Lower leg skin (tissue), 4 donors: ENCODE data around the gene SRP9. TPM values are rescaled to one million over a fixed set of nuclear protein-coding genes. Genes with fewer than 3 reads are reported as not detected.
A peak's percentile ranks its signal among the peaks of the same experiment; 100 is the strongest.

Experiments used
- DNase-seq, 2 donors: peaks; one replicate each; pipeline ENCODE4 v3.0.0-alpha.2; 2019; ENCODE audit warnings: low spot score in 2 of 2
- H3K4me3 ChIP-seq: fragments of 200-600 bp; sonication (generic); 2 replicates; pipeline ENCODE4 v1.5.1; 2017; ENCODE audit warnings: mild to moderate bottlenecking, low read depth; ENCODE audit not compliant: poor library complexity, severe bottlenecking
- CTCF ChIP-seq, 3 donors: fragments of 450-650 bp; IDR thresholded peaks; one replicate each; pipeline ENCODE4 v1.5.1; 2016; ENCODE audit warnings: antibody characterized with exemption in 3 of 3, mild to moderate bottlenecking in 3 of 3, moderate library complexity in 2 of 3
- POLR2A ChIP-seq, 2 donors: fragments of 450-650 bp; IDR thresholded peaks; one replicate each; pipeline ENCODE4 v1.6.1; 2016 to 2017; ENCODE audit warnings: antibody characterized with exemption in 2 of 2, mild to moderate bottlenecking in 1 of 2, moderate library complexity in 1 of 2
- WGBS, 2 donors: methylation state at CpG; one replicate each; pipeline ENCODE4 v1.1.5; 2018; 5-methylcytosine and 5-hydroxymethylcytosine counted together
- intact Hi-C: fragments of 100-400 bp; cut with DNase I; formaldehyde crosslinking; loops from one replicate; pipeline ENCODE4 v1.15.0; 2023; ENCODE audit warnings: low total_unique reads
- total RNA-seq, 4 donors: library from RNA; depleted of rRNA; stranded (reverse); fragments of >200 nt; gene quantifications; one replicate each; pipeline ENCODE4 v1.1.0, GENCODE V29; 2016

SRP9 gene
- total RNA-seq, 4 donors from 2014 or later, result 117 to 191 (median 154) TPM

GRCh38 chr1:225766967-225767633 is 10.5 kb upstream of the SRP9 start:
- intact Hi-C loops, result loop anchor here (10.0 kb wide), 1 partner anchor 292 kb away; no protein-coding TSS in a partner anchor
- 17 to 28% methylated on average over 8 of the region's 8 CpGs for WGBS, 2 donors
- peak; percentile 26 to 83 for DNase-seq
- no peak overlapping the region for H3K4me3 ChIP-seq
- TF ChIP-seq POLR2A (IDR thresholded peaks at IDR 0.05), result no peak
- TF ChIP-seq CTCF (IDR thresholded peaks at IDR 0.05), result no peak

DNA sequence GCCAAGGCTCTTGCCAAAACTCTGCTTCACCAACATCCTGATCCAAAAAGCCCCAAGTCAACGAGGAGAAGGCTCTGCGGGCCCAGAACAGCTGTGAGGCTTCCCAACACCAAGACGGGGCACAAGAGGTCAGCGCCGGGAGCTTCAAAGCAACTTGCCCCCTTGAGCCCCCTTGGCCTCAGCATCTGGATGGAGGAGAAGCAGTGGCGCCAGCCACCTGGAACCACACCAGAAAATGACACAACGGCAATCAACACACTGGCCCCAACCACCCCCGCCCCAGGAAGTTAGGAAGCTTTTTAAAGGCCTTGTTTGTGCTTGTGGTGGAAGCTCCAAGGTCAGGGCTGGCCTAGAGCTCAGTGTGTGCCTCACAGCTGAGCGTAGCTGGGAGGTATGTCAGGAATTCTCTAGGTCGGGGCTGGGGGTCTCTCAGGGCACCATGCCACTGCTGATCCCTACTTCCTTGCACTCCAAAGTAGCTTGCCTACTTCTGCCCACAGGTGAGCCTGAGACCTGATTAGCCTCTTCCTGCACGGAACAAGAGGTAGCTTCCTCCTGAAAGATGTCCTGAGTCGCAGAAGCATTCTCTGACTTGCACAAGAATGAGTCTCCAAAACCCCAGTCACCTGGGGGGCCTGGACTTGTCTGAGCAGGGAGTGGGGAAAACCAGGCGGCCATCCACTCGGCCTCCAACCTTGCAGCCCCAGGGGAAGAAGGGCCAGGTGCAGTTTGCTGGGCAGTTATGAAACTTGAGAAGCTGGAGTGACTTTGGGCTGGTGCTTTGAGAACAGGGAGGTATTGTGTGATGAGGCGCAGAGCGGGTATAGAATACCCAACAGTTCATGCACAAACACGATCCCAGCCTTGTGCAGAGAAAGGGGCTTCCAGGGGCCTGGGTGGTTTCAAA is 9.7 kb upstream of the SRP9 start:
- no peak overlapping the region for H3K4me3 ChIP-seq
- intact Hi-C loops, result loop anchor here (10.0 kb wide), 1 partner anchor 293 kb away; no protein-coding TSS in a partner anchor
- TF ChIP-seq CTCF (IDR thresholded peaks at IDR 0.05), result no peak
- no peak for TF ChIP-seq POLR2A (IDR thresholded peaks at IDR 0.05)
- 36 to 37% methylated on average over 15 to 17 of the region's 17 CpGs for WGBS, 2 donors
- DNase-seq, result peak; percentile 53 to 90

- no peak overlapping the region for H3K4me3 ChIP-seq
- no peak for TF ChIP-seq CTCF (IDR thresholded peaks at IDR 0.05)
- 72 to 85% methylated on average over 9 of the region's 9 CpGs for WGBS, 2 donors
- intact Hi-C loops, result loop anchor here (10.0 kb wide), 1 partner anchor 294 kb away; no protein-coding TSS in a partner anchor
- DNase-seq, result peak; percentile 13 to 79
Measured at GRCh38 chr1:225768662-225769426, 8.8 kb upstream of the SRP9 start.

GRCh38 chr1:225769687-225770086 is 7.9 kb upstream of the SRP9 start:
- 77 to 80% methylated on average over 5 of the region's 5 CpGs for WGBS, 2 donors
- TF ChIP-seq CTCF (IDR thresholded peaks at IDR 0.05), result no peak
- no peak for TF ChIP-seq POLR2A (IDR thresholded peaks at IDR 0.05)
- H3K4me3 ChIP-seq, result no peak overlapping the region
- intact Hi-C loops, result loop anchor here (10.0 kb wide), 1 partner anchor 295 kb away; no protein-coding TSS in a partner anchor
- peak; percentile 9 to 63 for DNase-seq

DNA sequence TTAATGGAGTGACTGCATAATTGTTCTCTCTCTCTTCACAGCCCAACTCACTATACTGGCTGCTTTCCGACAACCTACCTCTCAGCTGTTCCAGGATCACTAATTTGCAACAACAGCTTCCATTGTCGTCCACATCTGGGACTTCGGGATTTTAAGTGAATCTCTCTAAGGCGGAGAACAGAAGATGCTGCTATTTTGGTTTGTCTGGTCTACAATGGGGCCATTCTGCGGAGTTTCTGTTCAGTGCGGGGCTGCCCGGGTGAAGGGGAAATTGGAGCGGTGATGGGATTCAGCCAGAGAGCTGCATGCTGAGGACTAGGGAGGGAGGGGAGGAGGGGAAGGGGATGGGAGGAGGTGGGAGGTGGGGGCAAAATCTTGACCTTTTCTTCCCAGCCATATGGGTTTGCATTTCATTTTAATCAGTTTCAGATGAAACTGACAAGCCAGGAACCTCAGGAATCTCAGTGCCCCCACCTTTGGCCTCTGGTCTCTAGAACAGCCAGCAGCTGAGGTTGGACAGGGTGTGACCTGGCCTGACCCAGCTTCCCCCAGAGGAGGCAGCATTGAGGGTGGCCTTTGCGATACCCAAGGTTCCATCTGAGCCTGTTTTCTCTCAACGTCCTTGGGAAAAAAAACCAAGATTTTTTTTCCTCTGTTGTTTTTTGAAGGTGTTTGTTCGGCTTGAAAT is 6.9 kb upstream of the SRP9 start:
- peak in 1 of 2 donors; percentile 75 for DNase-seq
- H3K4me3 ChIP-seq, result no peak overlapping the region
- no peak for TF ChIP-seq POLR2A (IDR thresholded peaks at IDR 0.05)
- intact Hi-C loops, result no loop called here
- 75 to 83% methylated on average over 11 of the region's 11 CpGs for WGBS, 2 donors
